Placental epithelial cell (primary cell): Measurements from ENCODE around the gene MSH4. TPM values are rescaled to one million over a fixed set of nuclear protein-coding genes. Genes with fewer than 3 reads are reported as not detected.

Experiments used
- small RNA-seq: library from RNA; depleted of rRNA; stranded (forward); fragments of <200 nt; gene quantifications from one replicate; pipeline ENCODE3, GENCODE V24; 2012
- total RNA-seq: library from RNA; depleted of rRNA; stranded (reverse); fragments of >200 nt; gene quantifications from 2 replicates; pipeline ENCODE4 v1.2.3, GENCODE V29; 2012

The MSH4 gene
- under 0.01 TPM in 1 of 2 replicates, not detected in the other for total RNA-seq

DNA sequence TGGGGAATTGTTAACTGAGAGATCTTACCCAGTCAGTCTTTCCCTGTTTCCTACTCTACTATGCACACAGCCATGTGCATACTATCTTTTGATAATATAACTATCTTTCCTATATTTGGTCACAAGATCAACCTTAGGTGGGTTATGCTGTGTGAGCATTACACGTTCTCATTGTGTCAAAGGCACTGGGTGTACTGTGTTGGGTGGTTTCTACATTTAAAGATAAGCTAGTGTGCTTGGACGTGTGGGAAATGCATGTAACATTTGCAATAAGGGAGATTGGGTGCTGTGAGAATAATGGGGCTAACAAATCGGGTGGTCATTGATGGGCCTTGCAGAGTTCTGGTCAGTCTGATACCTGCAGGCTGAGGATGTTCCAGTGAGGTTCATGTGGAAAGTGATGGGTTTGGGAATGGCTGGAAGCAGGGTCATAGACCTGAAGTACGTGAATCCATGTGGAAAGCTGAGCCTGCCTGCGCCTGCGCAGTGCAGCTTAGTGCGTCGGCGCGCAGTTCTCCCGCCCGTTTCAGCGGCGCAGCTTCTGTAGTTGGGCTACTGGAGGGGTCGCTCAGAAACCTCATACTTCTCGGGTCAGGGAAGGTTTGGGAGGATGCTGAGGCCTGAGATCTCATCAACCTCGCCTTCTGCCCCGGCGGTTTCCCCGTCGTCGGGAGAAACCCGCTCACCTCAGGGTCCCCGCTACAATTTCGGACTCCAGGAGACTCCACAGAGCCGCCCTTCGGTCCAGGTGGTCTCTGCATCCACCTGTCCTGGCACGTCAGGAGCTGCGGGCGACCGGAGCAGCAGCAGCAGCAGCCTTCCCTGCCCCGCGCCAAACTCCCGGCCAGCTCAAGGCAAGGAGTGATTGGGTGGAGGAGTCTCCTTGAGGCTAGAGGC, at the start of gene MSH4:
MSH4 (plus strand) TSS at position 507 of the 897 bp plus-strand sequence; CDS start at position 611, 104 bp downstream.

DNA sequence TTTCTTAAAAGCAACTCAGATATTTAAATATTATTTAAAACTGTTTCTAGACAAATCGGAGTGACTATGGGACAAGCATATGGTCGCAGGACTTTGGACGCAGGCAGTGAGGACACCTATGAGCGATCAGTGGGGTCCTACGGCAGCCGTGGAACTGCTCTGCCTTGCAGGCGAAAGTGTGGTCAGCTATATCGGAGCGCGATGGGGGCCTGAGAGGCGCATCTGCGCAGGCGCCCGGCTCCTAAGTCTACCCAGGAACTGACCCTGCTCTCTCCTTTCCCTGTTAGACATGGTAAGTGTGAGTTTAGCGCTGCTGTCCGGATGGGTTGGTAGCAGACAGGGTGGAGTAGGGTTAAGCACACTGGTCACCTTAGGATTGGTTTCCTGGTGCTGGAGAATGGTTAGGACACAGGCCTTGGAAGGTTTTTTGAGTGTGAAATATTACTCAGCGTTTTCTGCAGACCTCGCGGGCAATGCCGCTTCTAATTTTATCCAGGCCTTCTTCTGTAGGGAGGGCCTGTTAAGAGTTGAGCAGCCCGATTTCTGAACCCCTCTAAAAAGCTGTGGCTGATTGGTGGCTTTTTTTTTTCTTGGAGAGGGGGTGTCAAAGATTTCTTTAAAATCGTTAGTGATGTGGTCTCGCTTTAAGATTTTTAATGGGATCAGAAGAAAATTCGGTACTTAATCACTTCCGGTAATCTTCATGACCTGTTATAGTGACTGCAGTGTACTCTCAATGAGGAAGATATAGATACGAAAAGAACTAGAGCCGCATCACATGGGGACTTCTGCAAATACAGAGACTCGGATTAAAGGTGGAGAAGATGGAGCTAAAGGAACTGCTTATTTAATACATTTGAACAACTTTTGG, 10.5 kb upstream of the MSH4 start, which contains the start of gene RABGGTB:
RABGGTB (plus strand) TSS at position 274 of the 871 bp plus-strand sequence; CDS start at position 290, 16 bp downstream.

DNA sequence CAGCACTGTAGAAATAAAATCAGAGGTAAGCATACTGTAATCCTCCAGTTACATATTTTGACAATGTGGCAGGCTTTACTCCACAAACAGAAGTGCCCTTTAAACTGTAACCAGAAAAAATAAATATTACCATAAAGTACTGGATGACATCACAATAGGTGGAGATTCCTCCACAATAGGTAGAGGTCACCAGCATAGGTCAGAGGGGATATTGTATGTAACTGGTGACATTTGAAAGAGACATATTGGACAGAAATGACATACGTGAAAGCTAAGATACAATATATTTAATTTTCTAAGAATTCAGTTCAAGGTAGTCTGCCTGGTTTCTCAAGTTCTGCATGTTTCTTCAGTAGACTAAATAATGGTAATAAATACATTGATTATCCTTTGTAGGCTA, 135.6 kb downstream of the MSH4 start, which contains the start of gene ASB17:
ASB17 (minus strand) TSS at position 101 of the 400 bp plus-strand sequence. CDS start 113 bp downstream, outside the sequence.

Small RNA genes lying within 50 kb of the gene (small RNA-seq; reads per million reads assigned to genes)
- not detected for gene SNORD45A
- gene SNORD45B: not detected
- gene SNORD45C: not detected

Other genes with a start within 250 kb of the MSH4 start
- gene SLC44A5, start 185.8 kb upstream of the MSH4 start, total RNA-seq: 0.39 and 1.7 TPM in 2 replicates
- gene ACADM, start 72.2 kb upstream of the MSH4 start, total RNA-seq: 18.8 and 33.8 TPM in 2 replicates
- gene RABGGTB, start 10.6 kb upstream of the MSH4 start, total RNA-seq: 67.9 and 109 TPM in 2 replicates
- gene ASB17, start 135.5 kb downstream of the MSH4 start, total RNA-seq: not detected in 2 replicates